ENCODE measurements around the gene WDFY4. TPM values are rescaled to one million over a fixed set of nuclear protein-coding genes. Genes with fewer than 3 reads are reported as not detected.

WDFY4 gene
- total RNA-seq, 2 donors from 2014 or later, result 1.5 to 4.6 TPM

GRCh38 chr10:48903151-48903550 lies 218.5 kb downstream of the WDFY4 start:
- no peak for DNase-seq
- intact Hi-C loops (cut with DNase I, micrococcal nuclease), result no loop called here
- no peak for ATAC-seq

GRCh38 chr10:48904861-48905260 lies 220.2 kb downstream of the WDFY4 start:
- intact Hi-C loops (cut with DNase I, micrococcal nuclease), result no loop called here
- ATAC-seq (no peak), DNase-seq (no peak)

DNA sequence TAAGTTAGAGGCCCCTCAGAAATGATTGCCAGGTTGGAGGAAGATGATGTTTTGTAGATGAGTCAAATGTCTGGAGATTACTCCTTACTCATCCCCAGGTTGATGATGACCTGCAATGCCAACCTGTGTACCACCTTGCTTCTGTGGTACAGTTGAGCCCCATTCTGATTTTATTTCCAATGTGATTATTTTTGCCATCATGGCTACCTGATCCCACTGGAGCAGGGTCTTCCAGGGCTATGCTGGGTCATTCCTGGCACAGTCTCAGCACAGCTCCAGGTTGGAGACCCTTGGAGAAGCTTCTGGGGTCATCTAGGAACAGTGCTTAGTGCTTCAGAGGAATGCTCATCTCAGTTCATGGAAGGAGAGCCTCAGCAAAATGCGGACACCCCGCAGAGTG lies 220.6 kb downstream of the WDFY4 start:
- intact Hi-C loops (cut with DNase I, micrococcal nuclease), result no loop called here
- ATAC-seq (no peak), DNase-seq (no peak)

DNA sequence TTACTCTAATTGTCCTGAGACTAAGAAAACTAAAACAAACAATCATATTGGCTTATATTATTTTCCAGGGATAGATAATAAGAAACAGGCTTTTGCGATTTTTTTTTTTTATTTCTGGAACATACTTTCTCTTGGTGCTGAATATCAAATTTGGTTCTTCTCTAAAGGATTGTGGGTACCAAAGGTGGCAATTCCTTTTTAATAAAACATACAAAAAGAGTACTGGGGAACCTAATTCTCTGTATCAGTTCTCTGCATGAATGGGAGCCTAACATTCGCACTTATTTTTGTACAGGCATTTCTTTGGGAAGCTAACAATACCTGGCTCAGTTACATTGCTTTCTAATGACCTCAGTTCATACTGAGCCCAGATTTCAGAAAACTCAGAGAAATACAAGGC lies 222.2 kb downstream of the WDFY4 start:
- no peak for ATAC-seq
- intact Hi-C loops (cut with DNase I, micrococcal nuclease), result no loop called here
- DNase-seq, result no peak

- DNase-seq (no peak), ATAC-seq (no peak)
- intact Hi-C loops (cut with DNase I, micrococcal nuclease), result no loop called here
Observed at GRCh38 chr10:48907730-48908129, 223.1 kb downstream of the WDFY4 start.

GRCh38 chr10:48910548-48910947 lies 225.9 kb downstream of the WDFY4 start:
- DNase-seq, result no peak
- intact Hi-C loops (cut with DNase I, micrococcal nuclease), result no loop called here
- ATAC-seq, result no peak

DNA sequence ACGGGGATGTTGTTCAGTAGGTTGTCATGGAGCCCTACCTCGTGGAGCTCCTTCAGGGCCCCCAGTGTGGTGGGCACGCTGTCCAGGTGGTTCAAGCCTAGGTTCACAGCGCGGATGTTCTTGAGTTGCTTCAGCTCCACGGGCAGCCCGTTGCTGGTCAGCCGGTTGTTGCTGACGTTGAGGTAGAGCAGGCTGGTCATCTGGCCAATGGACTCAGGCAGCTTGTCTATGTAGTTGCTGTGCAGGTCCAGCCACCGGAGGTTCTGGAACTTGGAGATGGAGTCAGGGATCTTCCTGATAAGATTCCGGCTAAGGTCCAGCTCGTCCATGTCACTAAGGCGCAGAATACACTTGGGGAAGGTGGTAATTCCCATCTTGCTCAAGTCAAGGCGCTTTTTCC lies 229.0 kb downstream of the WDFY4 start:
- no peak for ATAC-seq
- DNase-seq, result no peak
- intact Hi-C loops (cut with DNase I, micrococcal nuclease), result no loop called here

- intact Hi-C loops (cut with DNase I, micrococcal nuclease), result no loop called here
- no peak for ATAC-seq
Observed at GRCh38 chr10:48923748-48924147, 239.1 kb downstream of the WDFY4 start.

DNA sequence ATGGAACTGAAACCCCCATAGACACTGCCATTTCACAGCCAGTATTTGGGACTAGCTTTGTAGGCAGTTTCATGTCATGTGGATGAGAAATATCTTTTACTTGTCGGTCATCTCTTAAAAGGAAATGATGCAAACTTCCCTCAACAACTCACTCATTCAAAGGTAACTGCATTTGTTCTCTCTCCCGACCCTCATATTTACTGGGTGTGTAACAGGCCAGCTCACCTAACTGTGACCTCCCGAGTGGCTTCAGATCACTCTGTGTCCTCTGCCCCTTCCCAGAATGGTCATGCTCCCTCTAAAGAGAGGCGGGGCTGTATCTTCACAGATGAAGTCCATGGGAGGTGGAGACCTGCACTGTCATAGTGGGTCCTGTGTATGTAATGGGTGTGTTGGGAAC lies 240.3 kb downstream of the WDFY4 start:
- DNase-seq (no peak), ATAC-seq (no peak)
- intact Hi-C loops (cut with DNase I, micrococcal nuclease), result no loop called here

More at GRCh38 chr10:48923748-48924147, 239.1 kb downstream of the WDFY4 start:
- no peak for DNase-seq

GRCh38 chr10:48926255-48926654 lies 241.6 kb downstream of the WDFY4 start:
- intact Hi-C loops (cut with DNase I, micrococcal nuclease), result no loop called here
- no peak for DNase-seq
- no peak for ATAC-seq

DNA sequence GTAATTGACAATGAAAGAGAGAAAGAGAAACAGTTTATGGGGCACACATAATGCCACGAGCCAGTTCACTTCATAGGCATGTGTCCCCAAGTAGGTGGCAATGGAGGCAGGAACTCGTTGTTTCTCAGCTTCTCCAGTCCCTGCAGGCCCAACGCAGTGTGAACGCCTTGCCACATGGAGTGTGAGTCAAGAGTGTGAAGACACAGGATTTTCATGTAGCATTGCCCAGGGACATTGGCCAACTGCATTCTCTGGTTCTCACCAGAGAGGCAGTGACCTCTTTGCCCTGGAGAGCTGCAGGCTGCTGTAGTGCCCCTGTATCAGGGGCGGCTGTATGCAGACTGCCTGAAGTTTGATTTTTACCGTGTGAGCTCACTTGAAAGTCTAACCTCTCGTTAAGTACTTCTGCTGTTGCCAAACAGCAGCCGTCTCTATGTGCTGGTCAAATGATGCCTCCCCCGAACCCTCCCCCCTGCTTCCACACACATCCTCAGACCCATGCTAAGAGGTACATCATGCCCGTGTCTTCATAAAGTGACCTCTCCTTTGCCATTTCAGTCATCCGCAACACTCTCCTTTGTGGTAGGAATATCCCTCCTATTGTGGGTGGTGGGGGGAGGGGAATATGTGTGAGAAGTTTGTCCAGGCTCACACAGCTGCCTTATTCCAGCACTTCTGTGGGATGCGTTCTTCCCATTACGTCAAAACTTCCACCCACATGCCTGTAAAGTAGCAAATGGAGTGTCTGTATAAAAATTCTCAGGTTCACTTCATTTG lies 242.3 kb downstream of the WDFY4 start:
- ATAC-seq (no peak), DNase-seq (no peak)

GRCh38 chr10:48929413-48929990 lies 244.8 kb downstream of the WDFY4 start:
- DNase-seq (no peak), ATAC-seq (no peak)
- intact Hi-C loops (cut with DNase I, micrococcal nuclease), result no loop called here

More for the DNA sequence above, 242.3 kb downstream of the WDFY4 start:
- intact Hi-C loops (cut with DNase I, micrococcal nuclease), result no loop called here

GRCh38 chr10:48931188-48931587 lies 246.5 kb downstream of the WDFY4 start:
- intact Hi-C loops (cut with DNase I, micrococcal nuclease), result no loop called here
- no peak for ATAC-seq
- DNase-seq, result no peak

DNA sequence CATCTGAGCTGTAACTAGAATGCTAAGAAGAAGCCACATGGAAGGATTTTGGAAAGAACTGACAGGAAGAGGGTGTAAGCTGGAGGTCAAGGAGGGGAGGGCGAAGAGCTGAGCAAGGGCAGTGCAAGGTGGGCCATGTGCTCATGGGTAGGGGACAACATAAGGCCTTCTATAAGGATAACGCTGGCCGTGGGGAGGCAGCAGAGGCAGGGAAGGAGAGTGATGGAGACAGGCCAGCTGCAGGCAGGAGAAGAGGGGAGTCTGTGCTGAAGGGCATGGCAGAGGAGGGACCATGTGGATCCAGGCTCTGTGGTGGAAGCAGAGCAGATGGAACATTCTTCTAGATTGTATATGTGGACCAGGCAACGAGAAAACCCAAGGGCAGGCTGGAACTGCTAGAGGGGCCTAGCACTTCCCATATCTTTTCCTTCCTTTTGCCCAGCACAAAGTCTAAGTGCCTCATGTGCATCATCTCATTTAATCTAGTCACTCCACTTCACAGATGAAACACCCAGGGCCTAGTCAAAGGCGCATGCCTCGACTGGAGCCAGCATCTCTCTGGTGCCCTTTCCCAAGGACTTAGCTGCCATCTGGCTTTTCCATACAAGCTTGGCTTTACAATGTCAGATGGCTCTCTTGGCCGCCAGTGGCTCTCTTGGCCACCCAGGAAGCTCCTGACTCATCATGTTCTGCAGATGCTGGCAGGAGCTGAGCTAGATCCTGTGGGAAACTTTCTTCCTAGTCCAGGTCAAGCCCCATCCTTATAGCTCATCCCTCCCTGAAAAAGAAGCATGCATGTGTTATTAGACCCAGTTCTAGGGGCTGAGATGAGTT lies 248.4 kb downstream of the WDFY4 start:
- DNase-seq (no peak), ATAC-seq (no peak)
- intact Hi-C loops (cut with DNase I, micrococcal nuclease), result no loop called here

- DNase-seq, result no peak
- intact Hi-C loops (cut with DNase I, micrococcal nuclease), result no loop called here
- no peak for ATAC-seq
Observed at GRCh38 chr10:48934672-48935501, 250.2 kb downstream of the WDFY4 start.

GRCh38 chr10:48935577-48935976 lies 250.9 kb downstream of the WDFY4 start:
- DNase-seq, result no peak
- intact Hi-C loops (cut with DNase I, micrococcal nuclease), result no loop called here
- ATAC-seq, result no peak

DNA sequence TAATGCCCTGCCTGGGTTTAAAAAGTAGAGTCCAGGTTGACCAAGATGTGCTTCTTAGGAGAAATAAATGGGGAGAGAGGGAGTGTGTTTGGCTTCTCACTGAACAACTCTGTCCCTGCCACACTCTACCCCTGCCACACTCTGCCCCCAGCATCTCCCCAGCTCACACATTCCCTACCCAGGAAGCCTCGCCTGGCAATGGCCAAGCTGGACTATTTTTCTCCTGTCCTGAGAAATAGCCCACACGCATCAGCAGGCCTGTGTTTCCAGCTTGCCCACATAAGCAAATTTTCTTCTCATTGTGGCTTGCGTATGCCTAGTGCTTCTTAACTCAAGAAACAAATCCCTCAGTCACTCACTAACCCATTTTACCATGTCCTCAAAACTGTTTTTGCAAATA lies 253.1 kb downstream of the WDFY4 start:
- DNase-seq (no peak), ATAC-seq (no peak)
- intact Hi-C loops (cut with DNase I, micrococcal nuclease), result no loop called here

- intact Hi-C loops (cut with DNase I, micrococcal nuclease), result no loop called here
- no peak for ATAC-seq
- no peak for DNase-seq
Observed at GRCh38 chr10:48938281-48938680, 253.6 kb downstream of the WDFY4 start.

DNA sequence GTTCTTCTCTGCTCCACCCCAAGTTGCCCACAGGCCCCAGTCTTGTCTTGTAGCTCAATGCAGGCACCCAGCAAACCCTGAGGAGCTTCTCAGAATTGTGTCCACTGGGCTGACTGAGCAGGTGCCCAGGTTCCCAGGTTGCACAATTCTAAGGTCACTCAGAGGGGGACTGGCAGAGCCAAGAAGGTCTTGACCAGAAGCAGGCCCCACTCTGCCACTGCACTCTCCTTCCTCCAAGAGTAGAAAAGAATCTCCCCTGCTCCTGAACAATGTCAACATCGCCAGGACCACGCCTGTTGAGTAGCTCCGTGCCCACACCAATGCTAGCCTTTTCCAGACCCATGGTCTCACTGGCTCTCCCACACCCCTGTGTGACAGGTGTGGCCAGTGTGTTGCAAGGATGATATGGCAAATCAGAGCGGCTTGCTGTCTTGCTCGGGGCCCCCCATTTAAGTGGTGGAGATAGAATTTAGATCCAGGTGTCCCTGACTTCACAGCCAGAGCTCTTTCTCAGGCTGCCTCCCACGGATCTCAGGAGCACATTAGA lies 254.4 kb downstream of the WDFY4 start:
- intact Hi-C loops (cut with DNase I, micrococcal nuclease), result no loop called here
- no peak for DNase-seq
- no peak for ATAC-seq

All from left colon (tissue), 2 donors.